Retinal pigment epithelial cell (primary cell): ENCODE results near the gene ITM2A.

Experiments
- DNase-seq: peaks from one replicate; pipeline ENCODE4 v3.0.0-alpha.2; 2010; ENCODE audit warnings: low read depth
- H3K4me3 ChIP-seq: 2 replicates; pipeline ENCODE4 v1.5.1; 2011; ENCODE audit warnings: mild to moderate bottlenecking, low read length, control low read depth, moderate library complexity
- CTCF ChIP-seq: conservative IDR thresholded peaks from 2 replicates; pipeline ENCODE4 v1.5.1; 2011; ENCODE audit warnings: low read depth, low read length, control low read depth, inconsistent platforms

Gene ITM2A

GRCh38 chrX:79325263-79325958 lies 41.7 kb downstream of the ITM2A start:
- no peak for TF ChIP-seq CTCF
- no peak for DNase-seq
- no peak overlapping the region for H3K4me3 ChIP-seq
